Thyroid gland (tissue), 4 donors: ENCODE results near the gene RCOR1.

Experiments used
- CTCF ChIP-seq, 6 experiments: fragments of 200-600 bp in 3 of 6; fragments of 450-650 bp in 3 of 6; sonication (generic) in 3 of 6; IDR thresholded peaks; one replicate each; pipeline ENCODE4 v1.5.1; 2016 to 2019; ENCODE audit warnings: antibody characterized with exemption in 6 of 6, mild to moderate bottlenecking in 2 of 6, inconsistent platforms in 1 of 6, moderate library complexity in 1 of 6
- POLR2A ChIP-seq, 2 donors: fragments of 450-650 bp; IDR thresholded peaks; one replicate each; pipeline ENCODE4 v1.6.1; 2017; ENCODE audit warnings: antibody characterized with exemption in 2 of 2, mild to moderate bottlenecking in 2 of 2, moderate library complexity in 1 of 2

GRCh38 chr14:102557434-102558226 is 34.8 kb upstream of the RCOR1 start:
- TF ChIP-seq POLR2A (IDR thresholded peaks at IDR 0.05) (no peak), CTCF (IDR thresholded peaks at IDR 0.05) (no peak)
